HG02973 (cell line): Measurements from ENCODE around the gene FSCN2.

Experiments
- ATAC-seq: cut with Tn5 transposase; IDR thresholded peaks from one replicate; pipeline ENCODE4 v1.9.1; 2021; ENCODE audit warnings: moderate library complexity; ENCODE audit not compliant: unreplicated experiment

FSCN2 gene

DNA sequence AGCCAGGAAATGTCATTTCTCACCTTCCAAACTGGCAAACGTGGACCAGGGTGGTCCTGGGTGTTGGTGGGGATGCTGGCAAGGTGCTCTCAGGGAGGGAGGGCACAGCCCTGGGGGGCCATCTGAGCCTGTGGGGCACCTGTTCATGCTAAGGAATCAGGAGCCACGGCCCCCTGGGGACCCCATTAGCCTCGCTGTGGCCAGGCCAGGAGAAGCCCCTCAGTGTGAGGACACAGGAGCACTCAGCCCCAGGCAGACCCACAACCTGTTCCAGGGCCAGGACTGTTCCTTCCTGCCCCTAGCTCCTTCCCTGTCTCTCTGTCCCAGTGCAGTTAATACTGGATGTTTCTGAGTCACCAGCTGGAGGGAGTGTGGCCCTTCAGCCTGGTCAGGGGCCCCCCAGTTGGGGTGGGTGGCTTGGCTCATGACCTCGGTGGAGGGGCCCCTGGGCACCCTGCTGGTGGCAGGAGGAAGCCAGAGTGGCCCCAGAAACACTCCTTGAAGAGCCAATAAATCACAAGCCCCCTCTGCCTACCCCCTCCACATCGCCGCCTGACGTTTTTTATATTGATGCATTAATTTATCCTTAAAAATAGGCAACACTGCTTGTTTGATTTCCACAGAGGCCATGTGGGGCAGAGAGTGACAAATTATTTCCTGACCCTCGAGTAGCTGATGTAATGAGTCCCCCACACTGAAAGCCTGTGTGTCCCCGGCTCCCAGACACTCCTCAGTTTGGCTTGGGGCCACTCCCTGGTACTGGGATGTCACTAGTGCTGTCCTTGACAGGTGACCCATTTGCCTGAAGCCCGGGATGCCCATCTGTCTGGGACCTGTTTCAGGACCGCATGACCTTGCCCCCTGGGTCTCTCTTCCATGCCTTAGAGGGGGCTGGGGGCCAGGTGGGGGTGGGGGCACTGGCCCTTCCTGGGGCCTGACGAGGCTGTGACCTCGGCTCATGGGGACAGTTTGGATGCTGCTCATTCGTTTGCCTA is 37.9 kb upstream of the FSCN2 start:
- ATAC-seq, result no peak

DNA sequence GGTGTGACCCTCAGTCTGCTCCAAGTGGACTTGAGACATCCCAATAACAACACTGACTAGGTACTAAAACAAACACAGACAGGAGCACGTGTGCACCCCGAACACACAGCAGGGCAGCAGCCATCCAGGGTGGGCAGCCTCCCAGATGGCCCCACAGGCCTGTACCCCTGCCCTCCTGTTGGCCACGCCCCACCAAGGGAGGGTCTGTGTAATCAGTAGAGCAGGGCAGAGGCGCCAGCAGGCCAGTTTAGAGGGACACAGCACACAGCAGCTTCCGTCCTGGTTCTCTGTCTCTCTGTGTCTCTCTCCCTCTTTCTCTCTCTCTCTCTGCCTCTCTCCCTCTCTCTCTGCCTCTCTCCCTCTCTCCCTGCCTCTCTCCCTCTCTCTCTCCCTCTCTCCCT is 37.0 kb upstream of the FSCN2 start:
- no peak for ATAC-seq

DNA sequence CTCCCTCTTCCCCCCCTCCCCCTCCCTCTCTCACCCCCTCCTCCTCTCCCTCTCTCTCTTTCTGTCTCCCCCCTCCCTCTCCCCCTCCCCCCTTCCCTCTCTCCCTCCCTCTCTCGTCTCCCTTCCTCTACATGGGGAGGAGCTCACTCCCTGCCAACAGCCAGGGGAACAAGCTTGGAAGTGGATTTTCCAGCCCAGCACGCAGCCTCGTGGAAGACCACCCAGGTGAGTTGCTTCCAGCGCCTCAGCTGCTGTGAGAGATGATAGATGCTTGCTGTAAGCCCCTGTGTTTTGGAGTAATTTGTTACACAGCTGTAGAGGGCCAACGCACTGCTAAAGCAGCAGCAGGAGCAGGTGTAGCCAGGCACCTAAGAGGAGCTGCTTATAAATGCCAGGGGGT is 36.4 kb upstream of the FSCN2 start:
- no peak for ATAC-seq

DNA sequence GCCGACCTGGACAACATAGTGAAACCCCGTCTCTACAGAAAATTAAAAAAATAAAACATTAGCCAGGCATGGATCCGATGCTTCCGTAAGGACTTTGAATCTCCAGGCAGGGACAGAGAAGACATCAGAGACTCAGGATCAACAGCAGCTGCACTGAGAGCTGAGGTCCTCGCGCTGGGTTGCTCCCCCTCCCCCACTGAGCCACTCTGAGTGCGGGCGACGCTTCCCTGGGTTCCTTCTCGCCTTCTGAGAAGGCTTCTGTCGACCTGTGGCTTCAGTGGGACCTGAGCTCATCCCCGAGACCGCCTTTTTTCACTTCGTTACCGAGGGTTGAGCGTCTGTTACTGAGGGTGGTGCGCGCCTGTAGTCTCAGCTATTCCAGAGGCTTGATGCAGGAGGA is 36.0 kb upstream of the FSCN2 start:
- no peak for ATAC-seq

DNA sequence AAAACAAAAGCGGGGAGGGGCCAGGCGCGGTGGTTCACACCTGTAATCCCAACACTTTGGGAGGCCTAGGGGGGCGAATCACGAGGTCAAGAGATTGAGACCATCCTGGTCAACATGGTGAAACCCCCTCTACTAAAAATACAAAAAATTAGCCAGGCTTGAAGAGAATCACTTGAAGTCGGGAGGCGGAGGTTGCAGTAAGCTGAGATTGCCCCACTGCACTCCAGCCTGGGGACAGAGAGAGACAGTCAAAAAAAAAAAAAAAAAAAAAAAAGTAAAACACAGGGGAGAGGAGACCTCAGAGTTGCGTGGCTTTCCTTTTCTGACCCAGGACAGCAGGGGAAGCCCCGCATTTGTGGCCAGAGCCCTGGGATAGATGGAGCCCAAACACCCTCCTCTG is 35.5 kb upstream of the FSCN2 start:
- ATAC-seq, result no peak

DNA sequence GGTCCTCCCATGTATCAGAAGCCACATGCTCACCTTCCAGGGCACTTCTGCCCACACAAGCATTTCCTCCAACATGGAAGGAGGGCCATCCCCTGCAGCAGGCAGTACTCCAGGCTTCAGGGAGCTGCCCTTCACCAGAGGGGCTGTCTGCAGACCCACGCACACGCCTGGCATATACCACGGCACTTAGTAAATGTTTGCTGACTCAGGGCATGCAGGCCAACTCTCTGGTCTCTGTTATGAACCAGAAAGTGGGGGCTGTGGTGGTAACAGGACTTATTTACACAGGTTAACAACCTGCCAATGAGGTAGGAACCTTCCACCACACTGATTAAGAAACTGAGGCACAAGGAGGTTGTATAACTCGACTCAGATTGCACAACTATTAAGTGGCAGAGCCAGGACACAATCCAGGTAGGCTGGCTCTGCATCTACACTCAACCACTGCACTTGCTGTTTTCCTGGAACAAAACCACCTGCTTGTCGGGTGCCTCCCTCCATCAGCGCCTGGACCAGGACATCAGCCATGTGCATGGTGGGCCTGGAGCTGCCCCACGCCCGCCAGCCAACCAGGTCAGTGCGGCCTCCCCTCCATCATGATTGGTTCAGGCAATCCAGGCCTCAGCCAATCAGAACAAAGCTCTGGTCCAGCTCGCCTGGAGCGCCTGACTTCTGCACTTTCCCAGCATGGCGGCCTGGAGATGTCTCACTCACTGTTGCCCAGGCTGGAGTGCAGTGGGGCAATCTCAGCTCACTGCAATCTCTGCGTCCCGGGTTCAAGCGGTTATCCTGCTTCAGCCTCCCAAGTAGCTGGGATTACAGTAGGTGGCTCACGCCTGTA is 34.8 kb upstream of the FSCN2 start:
- ATAC-seq, result no peak

DNA sequence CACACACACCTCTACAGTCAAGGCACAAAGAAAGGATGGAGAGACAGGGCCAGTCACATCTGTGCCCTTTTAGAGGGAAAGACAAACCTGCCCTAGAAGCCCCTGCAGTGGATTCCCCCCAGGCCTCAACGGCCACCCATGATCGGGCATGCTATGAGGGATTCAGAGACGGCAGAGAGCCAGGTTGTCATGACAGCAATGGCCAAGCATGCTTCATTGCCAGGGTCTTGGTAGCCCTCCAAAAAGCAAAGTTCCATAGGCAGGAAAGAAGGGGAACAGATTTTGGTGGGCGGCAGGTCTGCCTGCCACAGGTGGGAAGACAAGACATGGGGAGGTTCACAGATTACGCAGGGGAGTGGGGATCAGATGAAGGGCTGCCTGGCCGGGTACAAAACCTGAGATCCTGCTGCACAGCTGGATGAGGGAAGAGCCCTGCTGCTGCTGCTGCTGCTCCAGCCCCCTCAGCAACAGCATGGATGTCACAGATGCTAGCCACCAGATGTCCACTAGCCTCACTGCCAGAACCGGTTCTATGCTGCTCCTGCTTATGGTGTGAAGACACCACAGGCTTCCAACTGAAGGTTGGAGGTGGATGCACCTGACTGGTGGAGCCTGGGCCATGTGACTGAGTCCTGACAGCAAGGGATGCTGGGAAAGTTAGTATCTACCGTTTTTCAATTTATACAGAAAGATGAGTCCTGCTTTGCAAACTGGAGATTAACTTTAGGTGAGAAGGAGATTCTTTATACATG is 33.4 kb upstream of the FSCN2 start:
- ATAC-seq, result no peak

DNA sequence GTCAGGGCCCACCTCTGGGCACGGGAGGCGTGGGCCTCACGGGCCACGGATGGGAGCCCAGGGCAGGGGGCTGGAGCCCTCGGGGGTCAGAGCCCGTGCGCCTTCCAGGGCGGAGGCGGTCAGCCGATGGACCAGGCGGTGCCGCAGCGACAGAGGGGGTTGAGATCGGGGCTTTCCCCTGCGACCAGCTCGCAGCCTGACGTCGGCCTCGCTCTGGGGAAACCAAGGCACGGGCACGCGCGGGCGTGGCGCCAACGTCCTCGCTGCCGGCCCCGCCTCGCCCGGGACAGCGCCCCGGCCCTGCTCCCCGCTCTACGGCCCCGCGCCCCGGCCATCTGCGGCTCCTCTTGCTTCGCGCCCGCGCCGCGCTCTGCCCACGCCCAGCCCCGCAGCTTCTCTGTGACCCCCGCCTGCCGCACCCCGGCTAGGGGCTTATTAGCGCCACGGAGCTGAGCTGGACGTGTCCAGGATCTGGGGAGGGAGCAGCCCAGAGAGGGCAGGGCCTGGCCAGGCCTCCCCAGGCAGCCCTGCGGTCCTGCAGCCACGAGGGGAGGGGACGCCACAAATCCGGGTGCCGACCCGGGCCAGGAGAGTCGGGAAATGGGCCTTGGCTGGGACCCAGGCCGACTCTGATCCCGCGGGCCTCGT is 29.1 kb upstream of the FSCN2 start:
- no peak for ATAC-seq

DNA sequence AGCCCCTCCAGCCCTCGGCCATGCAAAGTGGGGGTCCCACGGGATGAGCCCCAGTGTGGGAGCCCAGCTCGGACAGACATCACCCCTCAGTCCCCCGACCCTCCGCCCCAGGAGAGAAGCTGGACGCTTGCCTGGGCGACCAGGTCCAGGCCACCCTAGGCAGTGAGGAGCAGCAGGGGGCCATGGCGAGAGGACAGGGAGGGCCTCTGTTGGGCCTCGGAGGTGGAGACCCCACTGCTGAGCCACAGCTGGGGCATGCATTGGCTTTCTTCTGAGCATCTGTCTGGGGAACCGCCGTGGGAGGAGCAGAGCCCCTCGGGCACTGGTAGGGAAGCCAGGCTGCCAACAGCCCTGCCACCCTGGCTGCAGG is 28.6 kb upstream of the FSCN2 start:
- ATAC-seq, result no peak

DNA sequence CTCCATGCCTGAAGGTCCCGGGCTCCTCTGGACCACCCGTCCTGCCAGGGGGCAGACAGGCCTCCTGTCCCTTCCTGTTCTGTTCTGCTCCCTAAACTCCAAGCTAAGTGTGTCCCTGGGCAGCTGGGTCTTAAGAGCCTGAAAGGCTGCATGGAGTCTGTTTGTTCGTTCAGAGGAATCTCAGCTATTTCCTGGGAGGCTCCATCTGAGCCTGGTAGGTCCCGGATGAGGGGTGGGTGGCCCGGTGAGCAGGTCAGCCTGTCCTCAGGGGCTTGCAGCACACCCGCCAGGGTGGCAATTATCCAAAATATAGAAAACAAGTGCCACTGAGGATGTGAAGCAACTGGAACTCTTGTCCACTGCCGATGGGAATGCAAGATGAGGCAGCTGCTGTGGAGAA is 28.1 kb upstream of the FSCN2 start:
- ATAC-seq, result no peak

DNA sequence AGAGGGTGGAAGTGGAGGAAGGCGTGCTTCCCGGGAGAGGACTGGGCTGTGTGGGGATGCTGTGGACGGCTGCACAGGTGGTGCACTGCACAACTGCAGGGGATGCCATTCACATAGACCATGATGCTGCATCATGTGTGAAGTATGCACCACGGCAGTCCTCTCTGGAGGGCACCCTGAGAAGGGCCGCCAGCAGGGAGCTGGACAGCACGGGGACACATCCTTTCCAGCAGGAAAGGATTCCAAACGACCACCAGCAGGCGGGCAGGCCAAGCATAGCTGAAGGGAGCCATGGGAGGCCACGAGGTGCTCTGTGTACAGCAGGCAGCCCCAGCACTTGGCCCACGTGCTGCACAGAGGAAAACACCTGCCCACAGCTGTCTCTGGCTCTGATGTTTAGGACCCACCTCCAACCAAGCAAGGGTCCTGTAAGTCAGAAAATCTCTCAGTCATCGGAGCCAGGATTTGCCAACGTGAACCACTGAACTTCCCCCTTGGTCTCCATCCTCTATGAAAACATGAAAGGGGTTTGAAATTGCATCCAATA is 25.6 kb upstream of the FSCN2 start:
- no peak for ATAC-seq

DNA sequence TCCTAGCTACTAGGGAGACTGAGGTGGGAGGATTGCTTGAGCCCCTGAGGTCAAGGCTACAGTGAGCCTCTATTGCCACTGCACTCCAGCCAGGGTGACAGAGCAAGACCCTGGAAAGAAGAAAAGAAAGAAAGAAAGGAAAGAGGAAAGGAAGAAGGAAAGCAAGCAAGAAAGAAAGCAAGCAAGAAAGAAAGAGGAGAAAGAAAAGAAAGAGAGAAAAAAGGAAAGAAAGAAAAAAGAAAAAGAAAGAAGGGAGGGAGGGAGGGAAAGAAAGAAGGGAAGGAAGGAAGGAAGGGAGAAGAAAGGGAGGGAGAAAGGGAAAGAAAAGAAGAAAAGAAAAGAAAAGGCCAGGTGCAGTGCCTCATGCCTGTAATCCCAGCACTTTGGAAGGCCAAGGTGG is 24.6 kb upstream of the FSCN2 start:
- no peak for ATAC-seq

DNA sequence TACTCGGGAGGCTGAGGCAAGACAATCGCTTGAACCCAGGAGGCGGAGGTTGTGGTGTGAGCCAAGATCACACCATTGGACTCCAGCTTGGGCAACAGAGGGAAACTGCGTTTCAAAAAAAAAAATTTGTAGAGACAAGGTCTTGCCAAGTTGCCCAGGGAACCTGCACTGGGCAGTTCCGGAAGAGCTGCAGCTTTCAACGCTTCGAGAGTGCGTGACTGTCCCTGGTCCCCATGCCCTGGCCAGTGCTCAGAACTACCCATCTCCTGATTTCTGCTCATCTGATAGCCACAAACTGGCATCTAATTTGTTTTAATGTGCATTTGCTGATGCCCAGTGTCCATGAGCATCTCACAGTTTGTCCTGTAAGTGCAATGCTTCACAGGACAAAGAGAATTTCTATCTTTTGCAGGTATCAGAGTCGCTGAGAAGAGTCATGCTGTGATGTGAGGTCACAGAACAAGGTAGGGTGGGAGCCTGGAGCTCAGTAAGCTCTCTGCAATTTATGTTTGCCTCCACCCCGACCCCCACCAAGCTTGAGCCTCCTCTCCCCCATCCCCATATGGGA is 19.5 kb upstream of the FSCN2 start:
- no peak for ATAC-seq

DNA sequence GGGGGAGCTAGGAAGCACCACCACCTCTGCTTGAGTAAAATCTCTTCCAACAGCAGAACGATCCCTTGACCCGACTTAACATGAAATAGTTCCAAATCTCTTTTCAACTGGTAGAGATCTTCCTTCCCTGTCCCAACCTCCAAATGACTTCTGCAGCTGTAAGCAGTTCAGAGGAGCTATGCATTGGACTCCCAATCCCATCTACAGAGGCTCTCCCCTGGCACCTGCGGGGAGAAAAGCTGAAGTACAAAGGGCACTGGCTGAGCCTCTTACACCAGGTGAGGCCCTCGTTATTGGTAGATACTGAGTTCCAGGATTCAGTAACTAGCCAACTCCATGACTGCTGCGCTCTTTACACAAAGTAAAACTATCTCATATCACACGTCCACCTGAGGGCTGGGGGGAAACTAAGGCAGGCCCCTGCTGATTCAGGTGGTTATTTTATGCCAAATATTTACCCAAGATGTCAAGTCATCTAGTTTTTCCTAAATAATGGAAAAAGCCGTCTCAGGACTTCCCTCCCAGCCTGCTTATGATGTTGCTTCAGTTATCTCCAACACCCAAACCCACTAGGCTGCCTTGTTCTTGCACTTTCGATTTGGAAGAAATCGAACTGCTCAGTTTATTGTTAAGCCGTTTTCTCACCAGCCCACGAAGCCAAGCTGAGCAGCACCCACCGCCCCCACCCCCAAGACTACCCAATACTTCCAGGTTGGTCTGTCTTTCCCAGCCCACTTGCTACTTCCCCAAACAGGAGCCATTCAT is 18.8 kb upstream of the FSCN2 start:
- ATAC-seq, result no peak

DNA sequence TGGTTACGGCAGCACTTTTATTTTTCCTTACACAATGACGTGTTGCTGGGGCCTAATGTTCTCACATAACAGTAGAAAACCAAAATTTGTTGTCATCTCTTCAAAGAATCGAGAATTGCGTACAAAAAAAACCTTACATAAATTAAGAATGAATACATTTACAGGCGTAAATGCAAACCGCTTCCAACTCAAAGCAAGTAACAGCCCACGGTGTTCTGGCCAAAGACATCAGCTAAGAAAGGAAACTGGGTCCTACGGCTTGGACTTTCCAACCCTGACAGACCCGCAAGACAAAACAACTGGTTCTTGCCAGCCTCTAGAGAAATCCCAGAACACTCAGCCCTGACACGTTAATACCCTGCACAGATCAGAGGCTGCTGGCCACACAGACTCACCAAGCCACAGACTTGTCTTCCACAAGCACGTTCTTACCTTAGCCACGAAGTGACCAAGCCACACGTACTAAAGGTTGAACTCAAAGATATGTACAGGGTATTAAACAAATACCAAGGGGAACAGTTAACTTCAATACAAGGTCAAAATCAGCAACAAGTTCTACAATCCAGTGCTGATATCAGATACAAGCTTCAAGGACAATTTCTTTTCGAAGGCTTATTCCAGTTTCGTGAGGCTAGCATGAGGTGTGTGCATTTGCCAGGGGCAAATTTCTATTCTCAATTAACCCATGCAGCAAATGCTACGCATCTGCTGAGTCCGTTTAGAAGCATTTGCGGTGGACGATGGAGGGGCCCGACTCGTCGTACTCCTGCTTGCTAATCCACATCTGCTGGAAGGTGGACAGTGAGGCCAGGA is 18.0 kb upstream of the FSCN2 start:
- ATAC-seq, result no peak

DNA sequence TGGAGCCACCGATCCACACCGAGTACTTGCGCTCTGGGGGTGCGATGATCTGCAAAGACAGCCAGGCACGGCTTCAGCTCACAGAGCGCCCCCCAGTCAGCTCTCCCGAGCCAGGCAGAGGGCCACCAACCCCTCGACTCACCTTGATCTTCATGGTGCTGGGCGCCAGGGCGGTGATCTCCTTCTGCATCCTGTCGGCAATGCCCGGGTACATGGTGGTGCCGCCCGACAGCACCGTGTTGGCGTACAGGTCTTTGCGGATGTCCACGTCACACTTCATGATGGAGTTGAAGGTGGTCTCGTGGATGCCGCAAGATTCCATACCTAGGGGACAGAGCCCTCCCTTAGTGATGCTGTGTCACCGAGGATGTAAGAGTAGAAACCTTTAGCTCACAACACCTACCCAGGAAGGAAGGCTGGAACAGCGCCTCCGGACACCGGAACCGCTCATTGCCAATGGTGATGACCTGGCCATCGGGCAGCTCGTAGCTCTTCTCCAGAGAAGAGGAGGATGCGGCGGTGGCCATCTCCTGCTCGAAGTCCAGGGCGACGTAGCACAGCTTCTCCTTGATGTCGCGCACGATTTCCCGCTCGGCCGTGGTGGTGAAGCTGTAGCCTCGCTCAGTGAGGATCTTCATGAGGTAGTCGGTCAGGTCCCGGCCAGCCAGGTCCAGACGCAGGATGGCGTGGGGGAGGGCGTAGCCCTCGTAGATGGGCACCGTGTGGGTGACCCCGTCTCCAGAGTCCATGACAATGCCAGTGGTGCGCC is 17.2 kb upstream of the FSCN2 start:
- no peak for ATAC-seq

DNA sequence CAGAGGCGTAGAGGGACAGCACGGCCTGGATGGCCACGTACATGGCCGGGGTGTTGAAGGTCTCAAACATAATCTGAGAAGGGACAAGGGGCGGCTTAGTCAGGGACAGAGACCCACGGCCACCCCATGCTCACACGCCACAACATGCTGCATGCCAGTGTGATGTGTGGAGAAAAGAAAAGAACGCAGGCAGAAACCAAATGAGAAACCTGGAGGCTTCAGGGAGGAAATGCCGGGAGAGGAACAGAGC is 16.7 kb upstream of the FSCN2 start:
- ATAC-seq, result no peak
